Measurements from ENCODE around the gene NSMCE1.

DNA sequence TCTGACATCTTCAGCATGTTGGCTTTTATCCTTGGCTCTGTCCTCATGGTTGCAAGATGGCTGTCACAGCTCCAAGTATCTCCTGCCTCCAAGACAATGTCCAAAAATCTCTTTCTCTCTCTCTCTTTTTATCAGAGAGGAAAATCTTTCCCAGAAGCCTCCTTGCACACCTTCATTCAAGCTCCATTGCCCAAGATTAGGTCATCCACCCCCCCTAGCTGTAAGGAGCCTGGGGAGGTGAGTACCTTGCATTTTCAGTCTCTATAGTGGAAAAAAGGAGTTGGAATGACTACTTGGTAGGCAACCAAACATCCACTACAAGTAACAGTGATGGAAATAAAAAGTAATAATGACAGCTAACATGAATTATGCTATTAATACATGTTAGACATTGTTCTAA, 22.0 kb upstream of the NSMCE1 start:
- TF ChIP-seq POLR2A (IDR thresholded peaks at IDR 0.05), result no peak
- TF ChIP-seq, protein P1, sequence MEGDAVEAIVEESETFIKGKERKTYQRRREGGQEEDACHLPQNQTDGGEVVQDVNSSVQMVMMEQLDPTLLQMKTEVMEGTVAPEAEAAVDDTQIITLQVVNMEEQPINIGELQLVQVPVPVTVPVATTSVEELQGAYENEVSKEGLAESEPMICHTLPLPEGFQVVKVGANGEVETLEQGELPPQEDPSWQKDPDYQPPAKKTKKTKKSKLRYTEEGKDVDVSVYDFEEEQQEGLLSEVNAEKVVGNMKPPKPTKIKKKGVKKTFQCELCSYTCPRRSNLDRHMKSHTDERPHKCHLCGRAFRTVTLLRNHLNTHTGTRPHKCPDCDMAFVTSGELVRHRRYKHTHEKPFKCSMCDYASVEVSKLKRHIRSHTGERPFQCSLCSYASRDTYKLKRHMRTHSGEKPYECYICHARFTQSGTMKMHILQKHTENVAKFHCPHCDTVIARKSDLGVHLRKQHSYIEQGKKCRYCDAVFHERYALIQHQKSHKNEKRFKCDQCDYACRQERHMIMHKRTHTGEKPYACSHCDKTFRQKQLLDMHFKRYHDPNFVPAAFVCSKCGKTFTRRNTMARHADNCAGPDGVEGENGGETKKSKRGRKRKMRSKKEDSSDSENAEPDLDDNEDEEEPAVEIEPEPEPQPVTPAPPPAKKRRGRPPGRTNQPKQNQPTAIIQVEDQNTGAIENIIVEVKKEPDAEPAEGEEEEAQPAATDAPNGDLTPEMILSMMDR (IDR thresholded peaks at IDR 0.05), result no peak
- TF ChIP-seq EP300 (IDR thresholded peaks at IDR 0.05), result no peak
